ENCODE data around the gene EPN3. TPM values are rescaled to one million over a fixed set of nuclear protein-coding genes. Genes with fewer than 3 reads are reported as not detected.

Gene EPN3
- total RNA-seq, 1 experiment from 2014 or later = 0.92 TPM

DNA sequence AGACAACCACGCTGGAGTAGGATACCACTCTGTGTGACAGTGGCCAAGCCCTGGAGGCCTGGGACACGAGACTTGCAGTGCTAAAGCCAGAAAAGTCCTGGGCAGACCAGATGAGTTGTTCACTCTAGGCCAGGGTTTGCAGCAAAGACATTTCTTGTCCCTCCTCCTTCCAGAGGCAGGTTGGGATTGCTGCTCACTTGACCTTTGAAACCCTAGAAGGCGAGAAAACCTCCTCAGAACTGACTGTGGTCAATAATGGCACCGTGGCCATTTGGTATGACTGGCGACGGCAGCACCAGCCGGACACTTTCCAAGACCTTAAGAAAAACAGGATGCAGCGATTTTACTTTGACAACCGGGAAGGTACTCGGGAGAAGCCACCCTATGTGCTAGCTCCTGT, 9.8 kb upstream of the EPN3 start:
- BruUV-seq (replicated peaks) = no TSS peak
- CTCF ChIA-PET = no interaction called here
- H3K27me3 ChIP-seq (ENCODE audit: control insufficient read depth, insufficient read depth, low read length) = no peaks in the 10 kb centered on the region
- POLR2A ChIA-PET = no interaction called here
- TF ChIP-seq SIN3A (IDR thresholded peaks at IDR 0.05; ENCODE audit: borderline replicate concordance, insufficient read depth, low read depth, low read length) (no peak), TCF7L2 (IDR thresholded peaks at IDR 0.05; ENCODE audit: low read depth, low read length) (no peak)
- DNase-seq (ENCODE audit: low read depth, low spot score) = no peak
- ATAC-seq = no peak
- H3K36me3 ChIP-seq (ENCODE audit: control insufficient read depth, insufficient read depth, low read length) = no peaks in the 10 kb centered on the region
- H3K4me3 ChIP-seq (ENCODE audit: low read depth in 2 of 2, low read length in 2 of 2) = no peak overlapping the region
- intact Hi-C loops (cut with micrococcal nuclease; ENCODE audit: unreplicated experiment) (no loop called here), in situ Hi-C loops (cut with HindIII; ENCODE audit: low pct_unique_long_range_greater_than_20kb, low sequenced_read_pairs) (no loop called here)
- no peaks in the 10 kb centered on the region for H3K9me3 ChIP-seq (ENCODE audit: control insufficient read depth, insufficient read depth, low read depth, low read length)
- no peak overlapping the region for H3K27ac ChIP-seq (ENCODE audit: low read length)
- H3K4me1 ChIP-seq (ENCODE audit: control insufficient read depth, insufficient read depth, low read length) = no peaks in the 10 kb centered on the region

GRCh38 chr17:50523208-50523607, 9.3 kb upstream of the EPN3 start:
- no peak overlapping the region for H3K4me3 ChIP-seq (ENCODE audit: low read depth in 2 of 2, low read length in 2 of 2)
- ATAC-seq = no peak
- no peaks in the 10 kb centered on the region for H3K4me1 ChIP-seq (ENCODE audit: control insufficient read depth, insufficient read depth, low read length)
- H3K36me3 ChIP-seq (ENCODE audit: control insufficient read depth, insufficient read depth, low read length) = no peaks in the 10 kb centered on the region
- no peaks in the 10 kb centered on the region for H3K9me3 ChIP-seq (ENCODE audit: control insufficient read depth, insufficient read depth, low read depth, low read length)
- no peaks in the 10 kb centered on the region for H3K27me3 ChIP-seq (ENCODE audit: control insufficient read depth, insufficient read depth, low read length)
- no peak overlapping the region for H3K27ac ChIP-seq (ENCODE audit: low read length)
- CTCF ChIA-PET = no interaction called here
- intact Hi-C loops (cut with micrococcal nuclease; ENCODE audit: unreplicated experiment) (no loop called here), in situ Hi-C loops (cut with HindIII; ENCODE audit: low pct_unique_long_range_greater_than_20kb, low sequenced_read_pairs) (no loop called here)
- no peak for TF ChIP-seq TCF7L2 (IDR thresholded peaks at IDR 0.05; ENCODE audit: low read depth, low read length)
- TF ChIP-seq, protein P1, sequence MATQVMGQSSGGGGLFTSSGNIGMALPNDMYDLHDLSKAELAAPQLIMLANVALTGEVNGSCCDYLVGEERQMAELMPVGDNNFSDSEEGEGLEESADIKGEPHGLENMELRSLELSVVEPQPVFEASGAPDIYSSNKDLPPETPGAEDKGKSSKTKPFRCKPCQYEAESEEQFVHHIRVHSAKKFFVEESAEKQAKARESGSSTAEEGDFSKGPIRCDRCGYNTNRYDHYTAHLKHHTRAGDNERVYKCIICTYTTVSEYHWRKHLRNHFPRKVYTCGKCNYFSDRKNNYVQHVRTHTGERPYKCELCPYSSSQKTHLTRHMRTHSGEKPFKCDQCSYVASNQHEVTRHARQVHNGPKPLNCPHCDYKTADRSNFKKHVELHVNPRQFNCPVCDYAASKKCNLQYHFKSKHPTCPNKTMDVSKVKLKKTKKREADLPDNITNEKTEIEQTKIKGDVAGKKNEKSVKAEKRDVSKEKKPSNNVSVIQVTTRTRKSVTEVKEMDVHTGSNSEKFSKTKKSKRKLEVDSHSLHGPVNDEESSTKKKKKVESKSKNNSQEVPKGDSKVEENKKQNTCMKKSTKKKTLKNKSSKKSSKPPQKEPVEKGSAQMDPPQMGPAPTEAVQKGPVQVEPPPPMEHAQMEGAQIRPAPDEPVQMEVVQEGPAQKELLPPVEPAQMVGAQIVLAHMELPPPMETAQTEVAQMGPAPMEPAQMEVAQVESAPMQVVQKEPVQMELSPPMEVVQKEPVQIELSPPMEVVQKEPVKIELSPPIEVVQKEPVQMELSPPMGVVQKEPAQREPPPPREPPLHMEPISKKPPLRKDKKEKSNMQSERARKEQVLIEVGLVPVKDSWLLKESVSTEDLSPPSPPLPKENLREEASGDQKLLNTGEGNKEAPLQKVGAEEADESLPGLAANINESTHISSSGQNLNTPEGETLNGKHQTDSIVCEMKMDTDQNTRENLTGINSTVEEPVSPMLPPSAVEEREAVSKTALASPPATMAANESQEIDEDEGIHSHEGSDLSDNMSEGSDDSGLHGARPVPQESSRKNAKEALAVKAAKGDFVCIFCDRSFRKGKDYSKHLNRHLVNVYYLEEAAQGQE (IDR thresholded peaks at IDR 0.05; ENCODE audit: insufficient read depth in 1 of 2, low read depth in 2 of 2, low read length in 1 of 2) = no peak
- TF ChIP-seq POLR2AphosphoS5 (IDR thresholded peaks at IDR 0.05; ENCODE audit: low read depth, low read length) = no peak
- TF ChIP-seq CTCF (IDR thresholded peaks at IDR 0.05) = no peak
- TF ChIP-seq SIN3A (IDR thresholded peaks at IDR 0.05; ENCODE audit: borderline replicate concordance, insufficient read depth, low read depth, low read length) = no peak
- DNase-seq (ENCODE audit: low read depth, low spot score) = no peak
- BruUV-seq (replicated peaks) = no TSS peak
- POLR2A ChIA-PET = no interaction called here

GRCh38 chr17:50524838-50525237, 7.7 kb upstream of the EPN3 start:
- no peak overlapping the region for H3K4me3 ChIP-seq (ENCODE audit: low read depth in 2 of 2, low read length in 2 of 2)
- no peak for TF ChIP-seq TCF7L2 (IDR thresholded peaks at IDR 0.05; ENCODE audit: low read depth, low read length)
- no peak for TF ChIP-seq CTCF (IDR thresholded peaks at IDR 0.05)
- no peak for TF ChIP-seq SIN3A (IDR thresholded peaks at IDR 0.05; ENCODE audit: borderline replicate concordance, insufficient read depth, low read depth, low read length)
- TF ChIP-seq POLR2AphosphoS5 (IDR thresholded peaks at IDR 0.05; ENCODE audit: low read depth, low read length) = no peak
- TF ChIP-seq, protein P1 (IDR thresholded peaks at IDR 0.05; ENCODE audit: insufficient read depth in 1 of 2, low read depth in 2 of 2, low read length in 1 of 2) = no peak
- ATAC-seq (no peak), DNase-seq (ENCODE audit: low read depth, low spot score) (no peak)
- intact Hi-C loops (cut with micrococcal nuclease; ENCODE audit: unreplicated experiment) = no loop called here
- H3K9me3 ChIP-seq (ENCODE audit: control insufficient read depth, insufficient read depth, low read depth, low read length) = no peaks in the 10 kb centered on the region
- in situ Hi-C loops (cut with HindIII; ENCODE audit: low pct_unique_long_range_greater_than_20kb, low sequenced_read_pairs) = no loop called here
- no peaks in the 10 kb centered on the region for H3K36me3 ChIP-seq (ENCODE audit: control insufficient read depth, insufficient read depth, low read length)
- ChIA-PET POLR2A (no interaction called here), CTCF (no interaction called here)
- no peak overlapping the region for H3K27ac ChIP-seq (ENCODE audit: low read length)
- no peaks in the 10 kb centered on the region for H3K27me3 ChIP-seq (ENCODE audit: control insufficient read depth, insufficient read depth, low read length)
- no TSS peak for BruUV-seq (replicated peaks)
- H3K4me1 ChIP-seq (ENCODE audit: control insufficient read depth, insufficient read depth, low read length) = no peaks in the 10 kb centered on the region

All from Panc1 (cell line).